ENCODE data around the gene SH3RF3.

Gene SH3RF3

DNA sequence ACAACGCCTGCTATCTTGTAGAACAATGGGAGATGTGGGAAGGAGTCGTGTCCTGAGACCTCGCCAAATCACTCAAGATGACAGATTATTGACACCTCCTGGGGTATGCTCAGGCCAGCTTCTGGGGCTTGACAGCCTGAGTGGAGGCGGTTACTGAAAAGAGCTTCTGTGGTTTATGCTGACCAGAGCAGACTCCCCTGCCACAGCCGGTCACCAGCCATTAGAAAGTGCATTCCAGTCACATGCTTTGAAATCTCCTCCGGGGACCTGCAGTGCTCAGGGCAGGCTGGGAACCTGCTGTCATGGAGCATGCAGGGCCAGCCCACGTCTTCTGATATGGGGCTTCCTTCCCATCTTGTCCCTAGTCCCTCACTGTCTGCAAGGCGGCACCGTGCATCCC lies 268.9 kb downstream of the SH3RF3 start:
- CTCF ChIA-PET, result no interaction called here
- no peak for DNase-seq

DNA sequence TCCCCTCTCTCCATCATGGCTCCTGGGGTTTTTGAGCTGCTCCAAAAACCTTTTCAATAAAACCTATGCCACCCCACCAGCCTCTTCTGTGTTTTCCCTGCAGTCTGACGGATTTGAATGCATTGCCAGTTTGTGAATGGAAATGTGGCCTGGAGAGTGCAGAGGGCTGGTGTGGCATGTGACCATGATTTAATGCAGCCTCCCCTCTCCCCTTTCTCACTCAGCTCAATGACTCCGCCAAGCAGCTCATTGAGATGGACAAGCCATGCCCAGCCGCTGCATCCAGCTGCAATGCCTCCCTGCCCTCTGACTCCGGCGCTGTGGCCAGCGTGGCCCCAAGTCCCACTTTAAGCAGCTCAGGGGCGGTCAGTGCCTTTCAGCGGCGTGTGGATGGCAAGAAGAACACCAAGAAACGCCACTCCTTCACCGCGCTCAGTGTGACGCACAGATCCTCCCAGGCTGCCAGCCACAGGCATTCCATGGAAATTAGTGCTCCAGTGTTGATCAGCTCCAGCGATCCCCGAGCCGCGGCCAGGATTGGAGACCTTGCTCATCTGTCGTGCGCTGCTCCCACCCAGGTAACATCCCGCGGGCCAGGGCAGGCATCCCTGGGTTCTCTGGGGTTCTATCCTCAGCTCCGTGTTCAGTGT lies 269.5 kb downstream of the SH3RF3 start:
- H3K4me1 ChIP-seq (ENCODE audit: control extremely low read depth in 1 of 4, control insufficient read depth in 4 of 4, insufficient read depth in 4 of 4, low read length in 3 of 4), result peaks cover 0 to 39% (median 25%) of the 10 kb centered on the region in 4 experiments
- CTCF ChIA-PET, result interaction anchor here (1.0 kb wide), 1 partner anchor 12 kb away, joined by 3 read pairs; no protein-coding TSS in a partner anchor

More for the DNA sequence above, 268.9 kb downstream of the SH3RF3 start:
- POLR2A ChIA-PET, result no interaction called here
- no peak overlapping the region for H3K4me3 ChIP-seq (ENCODE audit: control insufficient read depth in 1 of 7, extremely low read depth in 1 of 7, insufficient read depth in 4 of 7, low read depth in 2 of 7, low read length in 6 of 7)
- no peaks in the 10 kb centered on the region for H3K36me3 ChIP-seq (ENCODE audit: control insufficient read depth in 4 of 4, insufficient read depth in 4 of 4, low read length in 3 of 4)
- H3K9me3 ChIP-seq (ENCODE audit: control extremely low read depth in 1 of 5, control insufficient read depth in 4 of 5, insufficient read depth in 2 of 5, low read depth in 1 of 5, low read length in 4 of 5), result no peaks in the 10 kb centered on the region
- H3K27ac ChIP-seq (ENCODE audit: insufficient read depth in 1 of 2, low read depth in 1 of 2, low read length in 2 of 2, poor library complexity in 1 of 2, severe bottlenecking in 2 of 2), result no peak overlapping the region
- peaks cover 0 to 33% (median 20%) of the 10 kb centered on the region in 4 experiments for H3K4me1 ChIP-seq (ENCODE audit: control extremely low read depth in 1 of 4, control insufficient read depth in 4 of 4, insufficient read depth in 4 of 4, low read length in 3 of 4)
- peaks cover 0 to 6% (median 0%) of the 10 kb centered on the region in 5 experiments for H3K27me3 ChIP-seq (replicated peaks in 2 of 5; ENCODE audit: control insufficient read depth in 4 of 5, insufficient read depth in 5 of 5, low read length in 4 of 5)
- WGBS (ENCODE audit: insufficient coverage), result 93% methylated on average over 7 of the region's 9 CpGs

DNA sequence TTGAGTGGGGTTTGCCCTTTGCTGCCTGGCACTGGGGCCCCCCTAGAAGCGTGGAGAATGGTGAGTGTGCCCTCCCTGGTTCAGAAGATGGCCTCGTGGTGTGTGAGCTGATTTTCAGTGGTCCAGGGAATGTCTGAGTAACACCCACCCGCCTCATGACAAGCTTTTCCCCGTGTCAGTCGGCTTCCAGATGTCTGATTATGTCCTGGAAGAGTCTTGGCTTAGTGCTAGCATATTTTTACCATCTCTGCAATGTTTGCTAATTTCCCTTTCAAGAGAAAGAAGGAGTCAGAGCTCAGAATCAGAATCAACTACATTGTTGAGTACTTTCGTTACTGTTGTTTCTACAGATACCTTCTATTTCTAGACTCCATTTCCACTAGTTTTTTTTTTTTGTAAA lies 270.1 kb downstream of the SH3RF3 start:
- WGBS (ENCODE audit: insufficient coverage), result 92% methylated on average over 5 of the region's 6 CpGs
- Histone ChIP-seq H3K9me3 (ENCODE audit: control extremely low read depth in 1 of 5, control insufficient read depth in 4 of 5, insufficient read depth in 2 of 5, low read depth in 1 of 5, low read length in 4 of 5) (no peaks in the 10 kb centered on the region), H3K36me3 (ENCODE audit: control insufficient read depth in 4 of 4, insufficient read depth in 4 of 4, low read length in 3 of 4) (no peaks in the 10 kb centered on the region), H3K27ac (ENCODE audit: insufficient read depth in 1 of 2, low read depth in 1 of 2, low read length in 2 of 2, poor library complexity in 1 of 2, severe bottlenecking in 2 of 2) (no peak overlapping the region), H3K4me1 (ENCODE audit: control extremely low read depth in 1 of 4, control insufficient read depth in 4 of 4, insufficient read depth in 4 of 4, low read length in 3 of 4) (peaks cover 0 to 43% (median 25%) of the 10 kb centered on the region in 4 experiments), H3K27me3 (replicated peaks in 2 of 5; ENCODE audit: control insufficient read depth in 4 of 5, insufficient read depth in 5 of 5, low read length in 4 of 5) (peaks cover 0 to 3% (median 0%) of the 10 kb centered on the region in 5 experiments), H3K4me3 (ENCODE audit: control insufficient read depth in 1 of 7, extremely low read depth in 1 of 7, insufficient read depth in 4 of 7, low read depth in 2 of 7, low read length in 6 of 7) (no peak overlapping the region)
- ChIA-PET CTCF (interaction anchor here (1.0 kb wide), 1 partner anchor 11 kb away, joined by 3 read pairs; no protein-coding TSS in a partner anchor), POLR2A (no interaction called here)
- DNase-seq, result no peak

More for the DNA sequence above, 269.5 kb downstream of the SH3RF3 start:
- Histone ChIP-seq H3K27me3 (replicated peaks in 2 of 5; ENCODE audit: control insufficient read depth in 4 of 5, insufficient read depth in 5 of 5, low read length in 4 of 5) (peaks cover 0 to 3% (median 0%) of the 10 kb centered on the region in 5 experiments), H3K36me3 (ENCODE audit: control insufficient read depth in 4 of 4, insufficient read depth in 4 of 4, low read length in 3 of 4) (no peaks in the 10 kb centered on the region), H3K27ac (ENCODE audit: insufficient read depth in 1 of 2, low read depth in 1 of 2, low read length in 2 of 2, poor library complexity in 1 of 2, severe bottlenecking in 2 of 2) (no peak overlapping the region), H3K4me3 (ENCODE audit: control insufficient read depth in 1 of 7, extremely low read depth in 1 of 7, insufficient read depth in 4 of 7, low read depth in 2 of 7, low read length in 6 of 7) (no peak overlapping the region), H3K9me3 (ENCODE audit: control extremely low read depth in 1 of 5, control insufficient read depth in 4 of 5, insufficient read depth in 2 of 5, low read depth in 1 of 5, low read length in 4 of 5) (no peaks in the 10 kb centered on the region)
- WGBS (ENCODE audit: insufficient coverage), result 99% methylated on average over 19 of the region's 22 CpGs
- DNase-seq, result no peak
- POLR2A ChIA-PET, result no interaction called here

DNA sequence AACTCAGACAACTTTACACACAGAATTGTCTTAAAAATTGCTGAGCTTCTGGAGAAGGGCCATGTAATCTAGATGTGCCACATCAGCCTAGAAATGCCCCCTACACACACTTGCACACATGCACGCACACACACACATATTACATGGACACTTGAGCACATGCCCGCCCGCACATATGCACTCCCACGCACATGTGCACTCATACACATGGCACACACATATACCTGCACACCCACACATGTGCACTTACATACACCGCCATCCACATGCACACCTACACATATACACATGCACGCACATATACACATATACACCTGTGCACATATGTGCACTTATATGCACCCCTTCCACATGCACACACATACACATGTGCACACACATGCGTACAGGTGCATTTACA lies 271.1 kb downstream of the SH3RF3 start:
- Histone ChIP-seq H3K4me1 (ENCODE audit: control extremely low read depth in 1 of 4, control insufficient read depth in 4 of 4, insufficient read depth in 4 of 4, low read length in 3 of 4) (peaks cover 0 to 47% (median 25%) of the 10 kb centered on the region in 4 experiments), H3K27me3 (replicated peaks in 2 of 5; ENCODE audit: control insufficient read depth in 4 of 5, insufficient read depth in 5 of 5, low read length in 4 of 5) (peaks cover 0 to 3% (median 0%) of the 10 kb centered on the region in 5 experiments), H3K9me3 (ENCODE audit: control extremely low read depth in 1 of 5, control insufficient read depth in 4 of 5, insufficient read depth in 2 of 5, low read depth in 1 of 5, low read length in 4 of 5) (no peaks in the 10 kb centered on the region), H3K36me3 (ENCODE audit: control insufficient read depth in 4 of 4, insufficient read depth in 4 of 4, low read length in 3 of 4) (no peaks in the 10 kb centered on the region), H3K4me3 (ENCODE audit: control insufficient read depth in 1 of 7, extremely low read depth in 1 of 7, insufficient read depth in 4 of 7, low read depth in 2 of 7, low read length in 6 of 7) (no peak overlapping the region), H3K27ac (ENCODE audit: insufficient read depth in 1 of 2, low read depth in 1 of 2, low read length in 2 of 2, poor library complexity in 1 of 2, severe bottlenecking in 2 of 2) (no peak overlapping the region)
- POLR2A ChIA-PET, result no interaction called here
- WGBS (ENCODE audit: insufficient coverage), result 97% methylated on average over 6 of the region's 7 CpGs
- DNase-seq, result no peak
- CTCF ChIA-PET, result no interaction called here

DNA sequence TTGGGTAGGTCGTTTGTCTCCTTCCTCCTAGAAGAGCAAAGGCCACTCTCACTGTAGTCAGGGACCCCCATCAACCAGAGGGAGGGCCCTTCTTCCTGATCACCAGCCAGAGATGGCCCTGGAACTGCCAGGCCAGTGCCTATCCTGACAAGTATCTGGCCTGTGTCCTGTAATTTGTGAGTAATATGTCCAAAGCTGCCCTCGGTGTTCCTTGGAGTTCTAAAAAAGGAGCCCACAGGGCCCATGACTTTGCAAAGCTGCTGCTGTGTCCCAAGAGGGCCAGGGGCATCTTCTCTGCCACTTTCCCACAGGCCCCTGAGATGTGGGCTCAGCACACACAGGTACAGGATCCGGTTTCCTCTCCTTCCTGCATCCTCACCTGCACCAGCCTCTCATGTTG lies 272.4 kb downstream of the SH3RF3 start:
- H3K4me3 ChIP-seq (ENCODE audit: control insufficient read depth in 1 of 7, extremely low read depth in 1 of 7, insufficient read depth in 4 of 7, low read depth in 2 of 7, low read length in 6 of 7), result no peak overlapping the region
- ChIA-PET POLR2A (no interaction called here), CTCF (no interaction called here)
- H3K36me3 ChIP-seq (ENCODE audit: control insufficient read depth in 4 of 4, insufficient read depth in 4 of 4, low read length in 3 of 4), result no peaks in the 10 kb centered on the region
- 92% methylated on average over 2 of the region's 3 CpGs for WGBS (ENCODE audit: insufficient coverage)
- DNase-seq, result no peak
- peaks cover 0 to 39% (median 19%) of the 10 kb centered on the region in 4 experiments for H3K4me1 ChIP-seq (ENCODE audit: control extremely low read depth in 1 of 4, control insufficient read depth in 4 of 4, insufficient read depth in 4 of 4, low read length in 3 of 4)
- peaks cover 0 to 3% (median 0%) of the 10 kb centered on the region in 5 experiments for H3K27me3 ChIP-seq (replicated peaks in 2 of 5; ENCODE audit: control insufficient read depth in 4 of 5, insufficient read depth in 5 of 5, low read length in 4 of 5)
- H3K27ac ChIP-seq (ENCODE audit: insufficient read depth in 1 of 2, low read depth in 1 of 2, low read length in 2 of 2, poor library complexity in 1 of 2, severe bottlenecking in 2 of 2), result no peak overlapping the region
- H3K9me3 ChIP-seq (ENCODE audit: control extremely low read depth in 1 of 5, control insufficient read depth in 4 of 5, insufficient read depth in 2 of 5, low read depth in 1 of 5, low read length in 4 of 5), result no peaks in the 10 kb centered on the region

DNA sequence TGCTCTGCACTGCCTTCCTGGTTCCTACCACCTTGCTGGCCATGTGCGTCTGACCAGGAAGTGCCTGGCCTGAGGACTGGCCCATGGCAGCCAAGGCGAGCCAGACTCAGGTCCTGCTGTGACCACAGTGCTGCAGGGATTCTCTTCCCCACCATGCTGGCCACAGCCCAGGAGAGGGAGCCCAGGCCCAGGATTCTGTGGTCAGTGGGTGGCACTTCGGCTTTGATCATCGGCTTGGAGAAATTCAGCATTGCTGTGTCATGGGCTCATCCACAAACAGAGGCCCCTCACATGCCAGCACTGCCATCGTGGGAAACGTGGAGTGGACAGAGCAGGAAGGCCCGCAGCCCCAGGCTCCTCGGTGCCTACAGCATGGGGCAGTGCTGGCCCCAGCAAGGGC lies 273.2 kb downstream of the SH3RF3 start:
- peaks cover 0 to 37% (median 15%) of the 10 kb centered on the region in 4 experiments for H3K4me1 ChIP-seq (ENCODE audit: control extremely low read depth in 1 of 4, control insufficient read depth in 4 of 4, insufficient read depth in 4 of 4, low read length in 3 of 4)
- H3K36me3 ChIP-seq (ENCODE audit: control insufficient read depth in 4 of 4, insufficient read depth in 4 of 4, low read length in 3 of 4), result no peaks in the 10 kb centered on the region
- no peak overlapping the region for H3K27ac ChIP-seq (ENCODE audit: insufficient read depth in 1 of 2, low read depth in 1 of 2, low read length in 2 of 2, poor library complexity in 1 of 2, severe bottlenecking in 2 of 2)
- peaks cover 0 to 2% (median 0%) of the 10 kb centered on the region in 5 experiments for H3K27me3 ChIP-seq (replicated peaks in 2 of 5; ENCODE audit: control insufficient read depth in 4 of 5, insufficient read depth in 5 of 5, low read length in 4 of 5)
- WGBS (ENCODE audit: insufficient coverage), result 97% methylated on average over 8 of the region's 8 CpGs
- no peaks in the 10 kb centered on the region for H3K9me3 ChIP-seq (ENCODE audit: control extremely low read depth in 1 of 5, control insufficient read depth in 4 of 5, insufficient read depth in 2 of 5, low read depth in 1 of 5, low read length in 4 of 5)
- ChIA-PET CTCF (no interaction called here), POLR2A (no interaction called here)
- no peak for DNase-seq
- no peak overlapping the region for H3K4me3 ChIP-seq (ENCODE audit: control insufficient read depth in 1 of 7, extremely low read depth in 1 of 7, insufficient read depth in 4 of 7, low read depth in 2 of 7, low read length in 6 of 7)

DNA sequence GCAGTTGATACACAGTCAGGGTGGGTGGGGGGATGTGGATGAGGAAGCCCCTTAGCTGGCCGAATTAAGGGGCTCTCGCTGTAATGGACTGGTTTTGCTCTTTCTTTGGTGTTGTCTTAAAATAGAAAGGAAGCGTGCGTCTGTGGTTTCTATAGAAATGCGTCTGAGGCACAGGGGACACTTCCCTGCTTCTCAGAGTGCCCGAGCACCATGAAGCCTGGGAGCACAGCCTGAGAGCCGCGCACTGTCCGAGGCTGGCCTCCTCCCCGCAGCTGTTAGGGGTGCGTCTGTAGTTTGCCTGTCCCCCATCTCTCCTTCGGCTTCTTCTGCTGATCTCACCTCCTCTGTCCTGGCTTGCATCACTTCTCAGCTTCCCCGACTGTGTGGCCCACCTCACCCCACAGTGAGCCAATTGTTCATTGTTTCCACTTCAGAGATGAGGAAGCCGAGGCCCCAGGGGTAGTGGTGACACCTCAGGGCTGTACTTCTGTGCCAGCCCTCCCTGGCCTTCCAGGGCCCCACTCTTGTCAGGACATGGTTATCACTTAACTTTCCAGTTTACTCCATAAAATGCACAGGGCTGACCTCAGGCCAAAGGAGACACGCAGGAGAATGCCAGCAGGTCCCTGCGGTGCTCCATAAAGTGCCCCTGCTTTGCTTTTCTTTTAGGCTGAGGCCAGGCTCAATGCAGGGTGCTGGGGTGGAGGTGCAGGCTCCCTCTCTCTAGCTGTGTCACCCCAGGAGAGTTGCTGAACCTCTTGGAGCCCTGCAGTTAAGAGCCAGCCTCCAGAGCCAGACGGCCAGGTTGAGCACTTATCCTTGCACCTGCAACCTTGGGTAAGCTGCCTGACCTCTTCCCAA lies 274.2 kb downstream of the SH3RF3 start:
- no peak overlapping the region for H3K4me3 ChIP-seq (ENCODE audit: control insufficient read depth in 1 of 7, extremely low read depth in 1 of 7, insufficient read depth in 4 of 7, low read depth in 2 of 7, low read length in 6 of 7)
- H3K4me1 ChIP-seq (ENCODE audit: control extremely low read depth in 1 of 4, control insufficient read depth in 4 of 4, insufficient read depth in 4 of 4, low read length in 3 of 4), result peaks cover 0 to 35% (median 14%) of the 10 kb centered on the region in 4 experiments
- peak in 2 of 3 donors; percentile 11 to 26 for DNase-seq
- H3K9me3 ChIP-seq (ENCODE audit: control extremely low read depth in 1 of 5, control insufficient read depth in 4 of 5, insufficient read depth in 2 of 5, low read depth in 1 of 5, low read length in 4 of 5), result no peaks in the 10 kb centered on the region
- H3K27ac ChIP-seq (ENCODE audit: insufficient read depth in 1 of 2, low read depth in 1 of 2, low read length in 2 of 2, poor library complexity in 1 of 2, severe bottlenecking in 2 of 2), result no peak overlapping the region
- H3K36me3 ChIP-seq (ENCODE audit: control insufficient read depth in 4 of 4, insufficient read depth in 4 of 4, low read length in 3 of 4), result no peaks in the 10 kb centered on the region
- ChIA-PET POLR2A (no interaction called here), CTCF (no interaction called here)
- WGBS (ENCODE audit: insufficient coverage), result 33% methylated on average over 16 of the region's 17 CpGs
- H3K27me3 ChIP-seq (replicated peaks in 2 of 5; ENCODE audit: control insufficient read depth in 4 of 5, insufficient read depth in 5 of 5, low read length in 4 of 5), result no peaks in the 10 kb centered on the region

Measured in common myeloid progenitor, CD34-positive (primary cell).